Omental fat pad (tissue), 4 donors: ENCODE data around the gene LOXL3. TPM values are rescaled to one million over a fixed set of nuclear protein-coding genes. Genes with fewer than 3 reads are reported as not detected.
"Not testable (repeated sequence)": the region's sequence is repeated elsewhere in the genome, so short reads cannot be mapped to it uniquely, and the experiment has no call there.

ENCODE experiments used
- ATAC-seq: fragments of 150-250 bp; one replicate; pipeline ENCODE4 v1.9.1; 2016; ENCODE audit warnings: mild to moderate bottlenecking, moderate library complexity; ENCODE audit not compliant: low FRiP score
- DNase-seq: peaks from one replicate; pipeline ENCODE4 v3.0.0-alpha.2; 2019; ENCODE audit warnings: low spot score
- CTCF ChIP-seq, 3 donors: fragments of 450-650 bp; IDR thresholded peaks; one replicate each; pipeline ENCODE4 v1.5.1; 2016 to 2017; ENCODE audit warnings: antibody characterized with exemption in 3 of 3, mild to moderate bottlenecking in 3 of 3, moderate library complexity in 2 of 3
- total RNA-seq, 4 donors: library from RNA; depleted of rRNA; stranded (reverse); fragments of >200 nt; gene quantifications; one replicate each; pipeline ENCODE4 v1.1.0, GENCODE V29; 2016

The LOXL3 gene
- total RNA-seq, 4 donors from 2014 or later = 7.5 to 12.4 (median 9.1) TPM

DNA sequence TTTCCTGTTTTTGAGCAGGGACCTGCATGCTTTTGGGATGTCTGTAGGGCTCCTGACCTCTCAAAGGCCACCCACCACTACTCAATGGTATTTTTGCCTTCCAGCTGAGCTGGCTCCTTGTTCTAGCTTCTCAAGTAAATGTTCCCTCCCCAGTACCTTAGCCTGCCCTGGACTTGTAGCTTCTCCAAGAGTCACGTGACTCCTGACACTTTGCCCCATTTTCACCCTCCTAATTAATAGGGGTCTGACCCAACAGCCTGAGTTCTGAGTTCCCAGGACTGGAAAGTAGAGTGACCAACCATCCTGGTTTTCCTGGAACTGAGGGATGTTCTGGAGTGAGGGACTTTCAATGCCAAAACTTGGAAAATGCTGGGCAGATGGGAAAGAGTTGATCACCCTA lies 58.3 kb downstream of the LOXL3 start:
- DNase-seq = no peak

DNA sequence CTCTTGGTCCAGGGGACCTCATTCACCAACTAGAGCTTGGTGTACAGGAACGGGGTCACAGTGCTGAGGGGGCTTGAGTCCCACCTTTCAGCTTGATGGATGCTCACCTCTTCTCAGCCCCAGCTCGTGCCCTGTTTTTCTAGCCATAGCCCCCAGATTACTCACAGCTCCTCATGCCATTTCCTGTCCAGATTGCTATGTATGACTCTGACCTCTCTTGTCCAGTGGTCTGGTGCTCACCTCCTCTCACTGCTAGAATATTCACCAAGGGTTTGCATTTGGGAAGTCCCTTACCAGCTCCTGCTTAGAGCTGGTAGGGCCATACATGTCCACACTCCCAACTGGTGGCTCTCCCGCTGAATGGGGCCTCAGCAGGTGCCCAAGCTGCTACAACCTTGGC lies 60.2 kb downstream of the LOXL3 start:
- ATAC-seq = no peak
- no peak for TF ChIP-seq CTCF (IDR thresholded peaks at IDR 0.05)

More for the DNA sequence above, 58.3 kb downstream of the LOXL3 start:
- ATAC-seq = no peak
- no peak for TF ChIP-seq CTCF (IDR thresholded peaks at IDR 0.05)

DNA sequence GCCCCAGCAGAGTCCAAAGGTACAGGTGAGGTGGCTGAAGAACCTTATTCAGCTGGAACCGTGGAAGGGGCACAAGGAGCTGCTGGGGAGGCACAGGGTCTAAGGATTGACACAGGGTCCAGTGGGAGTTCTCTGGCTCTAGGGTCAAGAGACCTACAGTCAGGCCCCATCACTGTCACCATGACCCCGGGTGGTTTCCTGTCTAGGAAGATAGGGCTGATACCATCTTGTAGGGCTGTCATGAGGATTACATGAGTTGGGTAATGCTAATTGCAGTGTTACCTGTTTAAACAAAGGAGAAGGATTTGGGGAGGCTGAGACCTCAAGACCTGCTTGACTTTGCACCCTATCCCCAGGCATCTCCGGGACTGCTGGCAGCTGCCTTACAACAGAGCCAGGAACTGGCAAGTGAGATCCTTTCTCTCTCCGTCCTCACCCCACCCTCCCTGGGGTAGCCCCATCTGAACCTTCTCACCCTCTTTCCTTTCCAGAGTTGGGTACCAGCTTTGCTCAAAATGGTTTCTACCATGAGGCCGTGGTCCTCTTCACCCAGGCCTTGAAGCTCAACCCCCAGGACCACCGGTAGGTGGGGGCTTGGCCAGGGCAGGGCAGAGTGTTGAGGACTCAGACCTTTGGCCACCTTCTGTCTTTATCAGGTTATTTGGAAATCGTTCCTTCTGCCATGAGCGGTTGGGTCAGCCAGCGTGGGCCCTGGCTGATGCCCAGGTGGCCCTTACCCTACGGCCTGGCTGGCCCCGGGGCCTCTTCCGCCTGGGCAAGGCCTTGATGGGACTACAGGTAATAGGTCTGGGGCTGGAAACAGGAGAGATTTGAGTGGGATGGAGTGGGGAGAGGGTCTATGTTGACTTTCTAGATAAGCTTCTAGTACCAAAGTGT lies 61.8 kb downstream of the LOXL3 start:
- ATAC-seq = peak; percentile 25
- DNase-seq = no peak
- TF ChIP-seq CTCF (IDR thresholded peaks at IDR 0.05) = no peak

More for the DNA sequence above, 60.2 kb downstream of the LOXL3 start:
- no peak for DNase-seq

GRCh38 chr2:74489906-74490305 lies 63.8 kb downstream of the LOXL3 start:
- ATAC-seq (no peak), DNase-seq (no peak)
- TF ChIP-seq CTCF (IDR thresholded peaks at IDR 0.05) = no peak

- TF ChIP-seq CTCF (IDR thresholded peaks at IDR 0.05) = no peak
- DNase-seq (no peak), ATAC-seq (no peak)
Observed at GRCh38 chr2:74488643-74489481, 64.9 kb downstream of the LOXL3 start.

DNA sequence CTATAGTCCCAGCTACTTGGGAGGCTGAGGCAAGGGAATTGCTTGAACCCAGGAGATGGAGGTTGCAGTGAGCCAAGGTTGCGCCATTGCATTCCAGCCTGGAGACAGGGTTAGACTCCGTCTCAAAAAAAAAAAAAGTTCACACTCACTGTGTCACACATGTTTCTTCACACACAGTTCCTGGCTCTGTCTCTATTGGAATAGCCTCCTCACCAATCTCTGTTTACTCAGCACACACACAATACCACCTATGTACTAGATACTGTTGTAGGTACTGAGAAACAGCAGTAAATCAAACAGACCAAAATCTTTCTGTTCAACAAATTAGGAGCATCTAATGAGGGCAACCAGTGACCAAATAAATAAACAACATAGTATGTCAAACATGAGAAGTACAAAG lies 67.6 kb downstream of the LOXL3 start:
- DNase-seq = no peak
- no peak for ATAC-seq
- no peak for TF ChIP-seq CTCF (IDR thresholded peaks at IDR 0.05)

DNA sequence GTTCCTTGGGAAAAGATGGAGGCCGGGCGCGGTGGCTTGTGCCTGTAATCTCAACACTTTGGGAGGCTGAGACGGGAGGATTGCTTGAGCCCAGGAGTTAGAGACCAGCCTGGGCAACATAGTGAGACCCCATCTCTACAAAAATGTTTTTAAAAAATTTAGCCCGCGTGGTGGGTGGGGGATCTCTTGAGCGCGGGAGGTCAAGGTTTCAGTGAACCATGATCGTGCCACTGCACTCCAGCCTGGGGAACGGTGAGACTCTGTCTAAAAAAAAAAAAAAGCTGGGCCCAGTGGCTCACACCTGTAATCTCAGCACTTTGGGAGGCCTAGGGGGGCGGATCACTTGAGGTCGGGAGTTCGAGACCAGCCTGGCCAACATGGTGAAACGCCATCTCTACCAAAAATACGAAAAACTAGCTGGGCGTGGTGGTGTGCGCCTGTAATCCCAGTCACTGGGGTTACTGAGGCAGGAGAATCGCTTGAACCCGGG lies 70.0 kb downstream of the LOXL3 start:
- not testable (repeated sequence) for ATAC-seq, DNase-seq
